Right atrium auricular region (tissue), 2 donors: ENCODE results near the gene POTEH. TPM values are rescaled to one million over a fixed set of nuclear protein-coding genes. Genes with fewer than 3 reads are reported as not detected.
"Not testable (repeated sequence)": the region's sequence is repeated elsewhere in the genome, so short reads cannot be mapped to it uniquely, and the experiment has no call there.

ENCODE experiments used
- DNase-seq: peaks from one replicate; pipeline ENCODE4 v3.0.0-alpha.2; 2019; ENCODE audit warnings: low spot score
- H3K27ac ChIP-seq, 2 donors: fragments of 200-600 bp; sonication (generic); 1 replicate in 1 of 2; 2 replicates in 1 of 2; pipeline ENCODE4 v1.5.1; 2016 to 2019
- H3K27me3 ChIP-seq, 2 donors: fragments of 200-600 bp; sonication (generic); one replicate each; pipeline versions ENCODE4 v1.5.1 to v1.6.0; 2017 to 2019
- H3K36me3 ChIP-seq: fragments of 200-600 bp; sonication (generic); one replicate; pipeline ENCODE4 v1.5.1; 2016
- H3K4me1 ChIP-seq, 2 donors: fragments of 200-600 bp; sonication (generic); one replicate each; pipeline versions ENCODE4 v1.5.1 to v1.6.0; 2017 to 2019
- H3K4me3 ChIP-seq, 2 donors: fragments of 200-600 bp; sonication (generic); 1 replicate in 1 of 2; 2 replicates in 1 of 2; pipeline ENCODE4 v1.5.1; 2017 to 2019; ENCODE audit warnings: mild to moderate bottlenecking in 1 of 2, moderate library complexity in 1 of 2
- H3K9me3 ChIP-seq, 2 donors: fragments of 200-600 bp; sonication (generic); one replicate each; pipeline ENCODE4 v1.5.1; 2019
- total RNA-seq, 2 donors: library from RNA; depleted of rRNA; stranded (reverse); fragments of >200 nt; gene quantifications; one replicate each; pipeline ENCODE4 v1.1.0, GENCODE V29; 2016

POTEH gene
- not detected for total RNA-seq

DNA sequence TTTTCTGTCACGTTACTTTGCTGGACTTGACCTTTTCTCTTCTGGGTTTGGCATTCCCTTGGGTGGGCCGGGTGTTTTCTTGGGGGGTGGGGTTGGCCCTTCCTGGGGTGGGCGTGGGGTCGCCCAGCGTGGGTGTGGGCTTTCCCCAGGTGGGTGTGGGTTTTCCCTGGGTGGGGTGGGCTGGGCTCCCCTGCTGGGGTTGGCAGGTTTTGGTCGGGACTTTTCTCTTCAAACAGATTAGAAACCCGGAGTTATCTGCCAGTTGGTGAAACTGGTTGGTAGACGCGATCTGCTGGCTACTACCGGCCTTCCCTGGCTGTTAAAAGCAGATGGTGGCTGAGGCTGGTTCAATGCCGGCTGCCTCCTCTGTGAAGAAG lies at the start of gene POTEH:
Gene POTEH, plus strand, starts transcription at position 278 of the 377 bp plus-strand sequence. Its CDS starts 52 bp downstream, at position 330.
- not testable (repeated sequence) for H3K4me1 ChIP-seq, H3K36me3 ChIP-seq, H3K9me3 ChIP-seq, H3K4me3 ChIP-seq, H3K27me3 ChIP-seq, DNase-seq, H3K27ac ChIP-seq

DNA sequence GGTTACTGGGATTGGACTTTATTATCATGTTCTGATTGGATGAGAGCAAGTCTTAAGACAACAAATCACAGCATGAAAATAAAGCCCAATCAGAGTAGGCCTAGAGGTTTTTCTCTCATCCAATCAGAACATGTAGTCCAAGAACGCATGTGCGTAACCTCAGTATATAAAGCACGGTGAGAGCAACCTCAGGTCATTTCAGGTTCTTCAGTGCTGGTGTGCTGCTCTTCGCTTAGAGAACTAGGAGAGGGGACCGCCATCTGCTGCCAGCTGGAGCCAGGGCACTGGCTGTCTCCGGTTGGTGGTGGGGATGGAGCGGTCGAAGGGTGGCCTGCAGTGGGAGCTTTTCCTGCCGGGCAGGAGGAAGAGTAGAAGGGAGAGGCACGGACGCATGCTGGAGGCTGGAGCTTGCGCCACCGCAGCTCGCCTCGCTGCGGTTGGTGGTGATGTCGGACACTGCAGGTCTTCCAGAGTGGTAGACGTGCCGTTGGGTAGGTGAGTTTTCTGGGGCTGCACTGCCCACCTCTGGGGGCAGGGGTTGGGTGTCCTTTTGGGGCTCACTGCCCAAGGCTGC lies 47.5 kb upstream of the POTEH start:
- H3K9me3 ChIP-seq, H3K27me3 ChIP-seq, H3K4me3 ChIP-seq, H3K4me1 ChIP-seq, H3K36me3 ChIP-seq, DNase-seq, H3K27ac ChIP-seq: not testable (repeated sequence)

DNA sequence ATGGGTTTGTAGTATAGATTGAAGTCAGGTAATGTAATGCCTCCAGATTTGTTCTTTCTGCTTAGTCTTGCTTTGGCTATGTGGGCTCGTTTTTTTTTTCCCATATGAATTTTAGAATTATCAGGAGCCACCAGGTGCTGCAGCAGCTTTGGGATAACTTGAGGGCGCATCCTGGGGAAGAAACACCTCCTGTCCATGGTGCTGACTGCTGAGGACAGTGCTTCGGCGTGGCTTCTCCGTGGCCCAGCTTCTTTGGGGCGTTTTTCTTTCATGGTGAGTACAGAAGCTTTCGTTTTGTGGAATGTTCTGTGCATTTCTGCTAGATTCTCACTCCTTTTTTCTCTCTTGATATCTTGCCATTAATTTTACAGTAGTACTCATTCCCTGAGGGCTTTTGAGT lies 37.9 kb upstream of the POTEH start:
- H3K27ac ChIP-seq, H3K4me3 ChIP-seq, H3K27me3 ChIP-seq, H3K36me3 ChIP-seq, H3K9me3 ChIP-seq, H3K4me1 ChIP-seq, DNase-seq: not testable (repeated sequence)

DNA sequence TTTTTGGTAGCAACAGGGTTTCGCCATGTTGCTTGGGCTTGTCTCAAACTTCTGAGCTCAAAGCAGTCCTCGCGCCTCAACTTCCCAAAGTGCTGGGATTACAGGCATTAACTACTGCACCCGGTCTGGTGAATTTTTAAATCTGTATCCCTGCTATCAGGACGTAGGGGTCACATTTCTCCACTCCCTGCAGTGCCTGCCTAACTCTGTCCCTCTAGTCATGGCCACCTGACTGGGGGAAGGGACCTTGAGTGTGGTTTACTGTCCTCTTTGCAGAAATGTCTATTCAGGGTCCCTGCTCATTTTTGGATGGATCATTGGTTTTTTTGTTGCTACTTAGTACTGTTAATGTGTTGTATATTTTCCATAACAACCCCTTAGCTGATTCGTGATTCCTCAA lies 37.1 kb upstream of the POTEH start:
- not testable (repeated sequence) for DNase-seq, H3K4me3 ChIP-seq, H3K4me1 ChIP-seq, H3K27me3 ChIP-seq, H3K36me3 ChIP-seq, H3K9me3 ChIP-seq, H3K27ac ChIP-seq

DNA sequence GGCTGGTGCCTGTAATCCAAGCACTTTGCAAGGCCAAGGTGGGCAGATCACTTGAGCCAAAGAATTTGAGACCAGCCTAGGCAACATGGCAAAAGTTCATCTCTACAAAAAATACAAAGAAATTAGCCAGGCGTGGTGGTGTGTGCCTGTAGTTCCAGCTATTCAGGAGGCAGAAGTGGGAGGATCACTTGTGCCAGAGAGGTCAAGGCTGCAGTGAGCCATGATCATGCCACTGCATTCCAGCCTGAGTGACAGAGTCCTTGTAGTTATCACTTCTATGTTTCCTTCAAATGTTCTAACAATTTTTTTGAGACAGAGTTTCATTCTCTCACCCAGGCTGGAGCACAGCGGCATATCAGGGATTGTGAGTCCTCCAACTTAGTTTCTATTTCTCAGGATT lies 36.6 kb upstream of the POTEH start:
- not testable (repeated sequence) for H3K27me3 ChIP-seq, DNase-seq, H3K4me3 ChIP-seq, H3K4me1 ChIP-seq, H3K36me3 ChIP-seq, H3K9me3 ChIP-seq, H3K27ac ChIP-seq

DNA sequence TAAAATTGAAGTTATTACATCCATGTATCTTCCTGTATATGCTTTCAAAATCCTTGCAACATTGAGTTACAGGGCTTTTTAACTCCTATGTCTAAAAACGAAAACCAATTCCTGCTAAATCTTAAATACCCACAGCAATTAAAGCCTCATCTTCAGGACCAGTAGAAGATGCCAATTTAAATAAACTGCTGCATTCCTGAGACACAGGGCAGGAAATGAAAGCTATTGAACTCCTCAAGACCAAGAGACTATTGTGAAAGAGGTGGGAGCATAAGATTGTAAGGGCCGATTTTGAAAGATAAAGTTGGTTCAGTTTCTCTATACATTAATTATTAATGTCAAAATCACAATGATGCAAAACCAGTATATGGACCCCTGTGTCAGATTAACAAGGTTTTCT lies 28.7 kb upstream of the POTEH start:
- H3K27ac ChIP-seq, result not testable (repeated sequence)

DNA sequence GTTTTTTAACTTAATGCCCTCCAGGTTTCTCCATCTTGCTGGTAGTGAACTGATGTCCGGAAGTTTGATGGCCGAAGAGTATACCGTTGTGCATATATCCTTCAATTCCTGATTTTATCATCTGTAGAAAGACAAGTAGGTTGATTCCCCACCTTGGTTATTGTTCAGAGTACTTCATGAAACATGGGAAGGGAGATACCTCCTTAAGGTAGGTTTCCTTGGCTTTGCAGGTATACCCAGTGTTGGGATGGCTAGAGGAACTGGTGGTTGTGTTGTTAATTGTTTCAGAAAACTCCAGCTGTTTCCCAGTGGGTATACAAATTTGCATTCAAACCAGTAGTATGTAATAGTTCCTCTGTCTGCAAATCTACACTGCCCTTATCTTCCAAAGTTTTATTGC lies 25.1 kb upstream of the POTEH start:
- not testable (repeated sequence) for H3K36me3 ChIP-seq, H3K4me3 ChIP-seq, H3K27me3 ChIP-seq, H3K9me3 ChIP-seq, DNase-seq, H3K27ac ChIP-seq, H3K4me1 ChIP-seq

More for the DNA sequence above, 28.7 kb upstream of the POTEH start:
- not testable (repeated sequence) for H3K4me1 ChIP-seq, H3K27me3 ChIP-seq, DNase-seq, H3K9me3 ChIP-seq, H3K4me3 ChIP-seq, H3K36me3 ChIP-seq

DNA sequence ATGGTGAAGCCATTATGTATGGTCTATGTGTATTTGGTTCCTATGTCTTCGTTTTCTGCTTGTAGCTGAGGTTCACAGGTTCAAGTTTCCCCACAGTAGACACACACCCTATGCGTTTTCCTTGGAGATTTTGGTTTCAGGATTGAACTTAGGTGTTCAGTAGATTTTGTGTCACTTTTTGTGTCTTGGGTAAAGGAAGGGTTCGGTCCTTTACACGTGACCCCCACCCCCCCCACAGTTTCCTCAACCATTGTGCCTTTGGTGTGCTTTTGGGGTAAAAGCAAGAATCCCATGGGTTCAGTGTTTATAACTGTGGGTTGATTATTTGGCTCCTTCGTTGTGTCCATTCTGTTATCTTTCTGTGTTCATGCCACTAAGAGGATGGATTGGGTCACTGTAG lies 24.3 kb upstream of the POTEH start:
- not testable (repeated sequence) for H3K9me3 ChIP-seq, H3K4me1 ChIP-seq, DNase-seq, H3K36me3 ChIP-seq, H3K27ac ChIP-seq, H3K27me3 ChIP-seq, H3K4me3 ChIP-seq

DNA sequence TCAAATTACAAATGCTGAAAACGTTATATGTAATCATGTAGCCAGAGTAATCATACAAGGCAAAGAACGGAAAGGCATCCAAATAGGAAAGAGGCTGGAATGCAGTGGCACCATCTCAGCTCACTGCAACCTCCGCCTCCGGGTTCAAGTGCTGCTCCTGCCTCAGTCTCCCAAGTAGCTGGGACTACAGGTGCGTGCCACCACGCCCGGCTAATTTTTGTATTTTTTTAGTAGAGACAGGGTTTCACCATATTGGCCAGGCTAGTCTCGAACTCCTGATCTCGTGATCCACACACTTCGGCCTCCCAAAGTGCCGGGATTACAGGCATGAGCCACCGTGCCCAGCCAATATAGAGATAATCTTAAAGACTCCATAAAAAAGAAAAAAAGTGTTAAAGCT lies 20.4 kb upstream of the POTEH start:
- H3K9me3 ChIP-seq, H3K27ac ChIP-seq, H3K36me3 ChIP-seq, H3K27me3 ChIP-seq, H3K4me3 ChIP-seq, H3K4me1 ChIP-seq, DNase-seq: not testable (repeated sequence)

DNA sequence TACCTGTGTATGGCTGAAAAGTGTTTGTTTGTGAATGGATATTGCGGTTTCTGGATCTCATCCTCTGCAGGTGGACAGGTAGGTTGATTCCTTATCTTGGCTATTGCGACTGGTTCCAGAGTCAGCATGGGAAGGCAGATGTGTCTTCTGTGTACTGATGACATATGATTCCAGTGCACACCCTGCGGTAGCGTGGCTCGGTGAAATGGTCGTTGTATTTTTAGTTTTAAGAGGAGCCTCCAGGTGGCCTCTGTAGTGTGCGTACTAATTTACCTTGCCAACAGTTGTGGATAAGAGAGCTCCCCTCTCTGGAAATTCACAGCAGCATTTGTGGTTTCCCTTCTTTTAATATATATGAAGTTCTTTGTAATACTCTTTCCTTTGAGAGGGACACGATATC lies 10.1 kb upstream of the POTEH start:
- H3K9me3 ChIP-seq, DNase-seq, H3K27me3 ChIP-seq, H3K27ac ChIP-seq, H3K4me1 ChIP-seq, H3K4me3 ChIP-seq, H3K36me3 ChIP-seq: not testable (repeated sequence)

DNA sequence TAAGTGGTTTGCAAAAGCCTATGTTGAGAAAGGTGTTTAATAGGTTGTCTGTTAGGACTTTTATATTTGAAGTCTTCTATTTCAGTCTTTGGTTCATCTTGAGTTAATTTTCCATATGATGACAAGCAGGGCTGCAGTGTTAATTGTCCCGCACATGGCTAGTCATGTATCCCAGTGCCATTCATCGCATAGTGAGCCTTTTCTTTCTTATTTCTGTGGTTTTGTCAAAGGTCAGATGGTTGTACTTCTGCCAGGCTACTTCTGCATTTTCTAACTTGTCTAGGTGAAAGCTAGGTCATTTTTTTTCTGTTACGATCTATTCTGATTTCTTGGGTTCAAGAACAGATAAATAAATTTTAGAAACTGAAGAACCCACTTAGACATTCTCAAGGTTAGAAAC lies 5.7 kb upstream of the POTEH start:
- DNase-seq, H3K27ac ChIP-seq, H3K4me3 ChIP-seq, H3K4me1 ChIP-seq, H3K9me3 ChIP-seq, H3K36me3 ChIP-seq, H3K27me3 ChIP-seq: not testable (repeated sequence)

DNA sequence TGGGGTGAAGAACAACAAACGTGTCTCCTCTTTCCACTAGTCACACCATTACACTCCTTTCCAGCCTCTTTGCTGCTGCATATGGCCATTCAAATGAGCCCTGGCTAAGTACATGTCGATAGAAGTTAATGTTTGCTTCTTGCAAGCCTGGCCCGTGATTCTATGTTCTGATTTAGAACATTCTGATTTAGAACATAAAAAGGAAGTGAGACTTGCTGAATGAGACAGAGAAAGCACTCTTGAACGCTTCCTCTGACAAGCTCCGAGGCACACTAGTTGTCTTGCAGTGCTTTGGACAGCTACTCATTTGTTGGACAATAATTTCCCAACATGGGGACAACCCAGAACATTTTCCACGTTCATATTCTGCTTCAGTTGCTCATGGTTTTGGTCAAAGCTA lies 5.1 kb upstream of the POTEH start:
- H3K27me3 ChIP-seq, H3K9me3 ChIP-seq, H3K36me3 ChIP-seq, H3K4me1 ChIP-seq, DNase-seq, H3K4me3 ChIP-seq, H3K27ac ChIP-seq: not testable (repeated sequence)

DNA sequence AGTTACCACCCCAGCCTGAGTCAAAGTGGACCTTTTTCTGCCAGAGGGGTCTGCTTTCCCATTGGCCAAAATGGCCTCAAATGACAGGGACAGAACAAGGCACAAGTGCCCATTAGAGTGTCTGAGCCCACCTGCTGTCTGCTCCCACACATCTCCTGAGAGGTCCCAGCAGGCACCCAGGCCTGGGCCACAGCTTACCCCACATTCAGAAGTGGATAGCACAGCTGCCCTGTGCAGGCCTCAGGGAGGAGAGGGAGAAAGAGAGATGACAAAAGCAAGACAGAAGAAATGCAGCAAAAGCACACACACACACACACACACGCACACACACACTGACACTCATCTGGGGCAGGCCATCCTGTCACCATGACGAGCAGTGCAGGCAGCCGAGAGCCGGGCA lies 4.2 kb upstream of the POTEH start:
- not testable (repeated sequence) for H3K36me3 ChIP-seq, H3K27ac ChIP-seq, H3K4me1 ChIP-seq

DNA sequence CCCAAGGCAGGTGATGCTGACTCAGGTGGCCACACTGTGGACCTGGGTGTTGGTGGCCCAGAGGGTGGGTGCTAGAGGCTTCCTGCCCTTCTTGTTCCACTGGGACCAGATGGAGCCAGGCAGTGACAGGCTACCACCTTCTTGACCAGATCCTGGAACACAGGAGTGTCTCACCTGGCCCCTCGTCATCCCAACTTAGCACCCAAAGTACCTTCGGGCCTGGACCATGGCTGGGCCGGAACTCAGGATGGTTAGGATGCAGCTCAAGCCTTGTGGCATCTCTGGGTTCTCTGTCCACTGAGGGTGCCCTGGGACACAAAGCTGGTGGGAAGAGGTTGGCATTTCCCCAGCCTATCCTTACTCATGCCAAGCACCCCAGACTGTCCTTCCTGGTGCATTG lies 2.7 kb upstream of the POTEH start:
- H3K4me3 ChIP-seq, DNase-seq, H3K9me3 ChIP-seq, H3K4me1 ChIP-seq, H3K27ac ChIP-seq, H3K27me3 ChIP-seq, H3K36me3 ChIP-seq: not testable (repeated sequence)

More for the DNA sequence above, 4.2 kb upstream of the POTEH start:
- not testable (repeated sequence) for H3K27me3 ChIP-seq, H3K4me3 ChIP-seq, H3K9me3 ChIP-seq, DNase-seq

DNA sequence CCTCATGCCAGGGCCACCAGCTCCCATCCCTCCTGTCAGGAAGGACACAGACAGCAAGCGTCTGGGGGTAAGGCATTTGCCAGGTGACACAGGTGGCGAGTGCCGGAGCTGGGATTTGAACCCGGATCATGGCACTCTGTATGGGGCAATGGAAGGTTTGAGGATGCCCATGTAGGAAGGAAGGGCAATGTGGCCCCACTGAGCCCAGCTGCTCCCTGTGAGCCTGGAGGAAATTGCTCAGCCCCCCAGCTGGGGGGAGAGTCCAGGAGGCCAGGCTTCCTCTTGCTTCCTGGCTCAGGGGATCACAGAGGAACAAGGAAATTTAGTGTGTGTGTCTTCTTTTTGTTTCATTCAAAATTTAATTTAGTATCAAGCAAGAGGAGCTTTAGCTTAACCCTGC lies 2.1 kb upstream of the POTEH start:
- not testable (repeated sequence) for H3K27ac ChIP-seq, H3K4me1 ChIP-seq, DNase-seq, H3K36me3 ChIP-seq, H3K4me3 ChIP-seq, H3K27me3 ChIP-seq, H3K9me3 ChIP-seq

DNA sequence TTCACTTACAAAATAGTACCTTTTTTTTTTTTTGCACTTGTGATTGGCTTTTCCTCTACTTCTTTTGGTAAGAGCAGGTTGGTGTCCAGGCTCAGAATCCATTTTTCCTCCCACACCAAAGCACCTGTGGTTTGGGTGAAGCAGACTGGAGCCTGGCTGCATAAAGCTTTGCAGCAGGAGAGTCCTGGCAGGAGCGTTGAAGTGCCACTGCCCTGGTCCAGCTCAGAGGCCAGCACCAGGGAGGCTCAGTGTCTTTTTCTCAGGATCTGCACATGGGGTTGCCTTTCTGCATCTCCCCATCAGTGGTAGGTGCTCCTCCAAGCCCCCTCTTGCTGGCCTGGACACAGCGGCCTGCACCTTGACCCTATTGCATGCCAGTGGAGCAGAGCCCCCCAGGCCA lies 1.7 kb upstream of the POTEH start:
- H3K27me3 ChIP-seq, H3K9me3 ChIP-seq, DNase-seq: not testable (repeated sequence)

More for the DNA sequence above, 1.7 kb upstream of the POTEH start:
- H3K36me3 ChIP-seq, H3K4me3 ChIP-seq, H3K4me1 ChIP-seq, H3K27ac ChIP-seq: not testable (repeated sequence)
